Heart left ventricle (tissue), 13 donors: ENCODE measurements around the gene LY6G6F.

Experiments used
- POLR2A ChIP-seq, 2 donors: fragments of 450-650 bp; IDR thresholded peaks; one replicate each; pipeline ENCODE4 v1.6.1; 2017; ENCODE audit warnings: antibody characterized with exemption in 2 of 2, mild to moderate bottlenecking in 2 of 2, moderate library complexity in 2 of 2
- TF ChIP-seq, protein P1 (sequence below), 12 donors: fragments of 200-600 bp; sonication (generic) in 4 of 12; IDR thresholded peaks; one replicate each; pipeline versions ENCODE4 v1.5.0 to v1.8.0; 2018 to 2022; ENCODE audit warnings: antibody characterized with exemption in 12 of 12, mild to moderate bottlenecking in 5 of 12
- donor health status: ischemic (EF 13 %, LVEDD 7.1; RV severe dilation, severe dysfunction).
- donor health status: DM: no; HTN: yes; CAD: no.
- donor health status: DM: no; HTN: no; CAD: no.
- donor health status: ischemic (EF 25% LVEDD 6.9; RV normal size, moderate dysfunction).
- donor health status: ischemic (EF 25% LVEDD 5.7; RV mildly dilated, moderate dysfunction).
- donor health status: ischemic (EF 35%, LVEDD 5.7; RV mildly dilated, moderate dysfunction).
- donor health status: nonischemic (EF 11% LVEDD 7.7; RV severe dilation, severe dysfunction).
- donor health status: DM: yes; HTN: yes; CAD: no.
- donor health status: PGD.
- donor health status: ischemic (EF 29% LVEDD 5.4; RV normal size, mild dysfunction).
- donor health status: nonischemic (EF 23%, LVEDD 6.1; RV moderate dilation, normal function).

DNA sequence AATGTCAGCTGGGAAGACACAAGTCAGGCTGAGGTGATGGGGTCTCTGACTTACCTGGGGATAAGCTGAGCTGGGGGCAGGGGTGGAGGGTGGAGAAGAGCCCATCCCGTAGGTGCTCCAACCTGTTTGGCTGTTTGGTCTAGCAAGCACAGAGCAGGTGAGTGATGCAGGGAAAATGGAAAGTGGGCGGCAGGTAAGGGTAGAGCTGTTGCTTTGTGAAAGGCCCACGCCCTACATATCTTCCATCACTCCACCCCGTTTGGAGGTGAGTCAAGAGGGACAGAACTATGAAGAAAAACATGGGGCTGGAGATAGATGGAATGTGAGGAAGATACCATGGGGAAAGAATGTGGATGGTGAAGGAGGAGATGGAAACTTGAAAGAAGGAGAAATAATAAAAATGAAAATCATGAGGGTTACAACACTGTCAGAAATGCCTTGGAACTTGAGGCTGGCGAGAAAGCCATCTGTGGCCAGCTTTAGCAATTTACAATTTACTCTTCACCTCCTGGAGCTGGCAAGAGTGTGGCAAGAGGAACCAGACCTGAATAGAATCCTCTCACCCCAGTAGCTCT lies 13.6 kb downstream of the LY6G6F start:
- TF ChIP-seq, protein P1, sequence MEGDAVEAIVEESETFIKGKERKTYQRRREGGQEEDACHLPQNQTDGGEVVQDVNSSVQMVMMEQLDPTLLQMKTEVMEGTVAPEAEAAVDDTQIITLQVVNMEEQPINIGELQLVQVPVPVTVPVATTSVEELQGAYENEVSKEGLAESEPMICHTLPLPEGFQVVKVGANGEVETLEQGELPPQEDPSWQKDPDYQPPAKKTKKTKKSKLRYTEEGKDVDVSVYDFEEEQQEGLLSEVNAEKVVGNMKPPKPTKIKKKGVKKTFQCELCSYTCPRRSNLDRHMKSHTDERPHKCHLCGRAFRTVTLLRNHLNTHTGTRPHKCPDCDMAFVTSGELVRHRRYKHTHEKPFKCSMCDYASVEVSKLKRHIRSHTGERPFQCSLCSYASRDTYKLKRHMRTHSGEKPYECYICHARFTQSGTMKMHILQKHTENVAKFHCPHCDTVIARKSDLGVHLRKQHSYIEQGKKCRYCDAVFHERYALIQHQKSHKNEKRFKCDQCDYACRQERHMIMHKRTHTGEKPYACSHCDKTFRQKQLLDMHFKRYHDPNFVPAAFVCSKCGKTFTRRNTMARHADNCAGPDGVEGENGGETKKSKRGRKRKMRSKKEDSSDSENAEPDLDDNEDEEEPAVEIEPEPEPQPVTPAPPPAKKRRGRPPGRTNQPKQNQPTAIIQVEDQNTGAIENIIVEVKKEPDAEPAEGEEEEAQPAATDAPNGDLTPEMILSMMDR (IDR thresholded peaks at IDR 0.05), result no peak
- no peak for TF ChIP-seq POLR2A (IDR thresholded peaks at IDR 0.05)
